Dermis microvascular lymphatic vessel endothelial cell (primary cell): ENCODE measurements around the gene PRSS38. TPM values are rescaled to one million over a fixed set of nuclear protein-coding genes. Genes with fewer than 3 reads are reported as not detected.

Experiments used
- DNase-seq, 2 donors: peaks; one replicate each; pipeline versions ENCODE4 v3.0.0 to v3.0.0-alpha.2; 2010; ENCODE audit warnings: low read depth in 2 of 2
- total RNA-seq: library from RNA; depleted of rRNA; stranded (reverse); fragments of >200 nt; gene quantifications from 2 replicates; pipeline ENCODE4 v1.2.1, GENCODE V29; 2014

PRSS38 gene
- total RNA-seq, 1 donor from 2014 or later, result not detected

DNA sequence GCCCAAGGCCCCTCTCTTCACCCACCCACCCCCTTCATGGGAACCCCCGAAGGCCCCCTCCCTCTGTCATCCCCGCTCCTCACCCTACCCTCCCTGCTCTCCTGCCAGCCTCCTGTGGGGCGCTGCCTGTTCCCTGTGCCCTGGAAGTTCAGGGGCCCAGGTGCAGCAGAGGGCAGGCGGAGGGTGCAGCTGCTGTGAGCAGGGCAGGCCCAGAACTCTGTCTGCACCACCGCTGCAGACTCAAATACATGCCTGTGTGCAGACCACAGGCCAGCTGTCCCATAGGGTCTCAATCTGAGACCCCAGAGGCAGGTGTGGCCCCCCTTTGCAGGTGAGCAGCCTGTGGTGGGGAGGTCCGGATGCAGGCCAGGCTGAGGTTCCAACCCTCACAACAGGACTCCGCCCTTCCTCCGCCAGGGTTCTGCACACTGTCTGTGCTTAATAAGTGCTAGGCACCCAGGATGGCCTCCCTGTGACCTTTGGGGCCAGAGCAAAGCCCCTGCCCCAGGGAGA is 69.7 kb downstream of the PRSS38 start:
- no peak for DNase-seq

DNA sequence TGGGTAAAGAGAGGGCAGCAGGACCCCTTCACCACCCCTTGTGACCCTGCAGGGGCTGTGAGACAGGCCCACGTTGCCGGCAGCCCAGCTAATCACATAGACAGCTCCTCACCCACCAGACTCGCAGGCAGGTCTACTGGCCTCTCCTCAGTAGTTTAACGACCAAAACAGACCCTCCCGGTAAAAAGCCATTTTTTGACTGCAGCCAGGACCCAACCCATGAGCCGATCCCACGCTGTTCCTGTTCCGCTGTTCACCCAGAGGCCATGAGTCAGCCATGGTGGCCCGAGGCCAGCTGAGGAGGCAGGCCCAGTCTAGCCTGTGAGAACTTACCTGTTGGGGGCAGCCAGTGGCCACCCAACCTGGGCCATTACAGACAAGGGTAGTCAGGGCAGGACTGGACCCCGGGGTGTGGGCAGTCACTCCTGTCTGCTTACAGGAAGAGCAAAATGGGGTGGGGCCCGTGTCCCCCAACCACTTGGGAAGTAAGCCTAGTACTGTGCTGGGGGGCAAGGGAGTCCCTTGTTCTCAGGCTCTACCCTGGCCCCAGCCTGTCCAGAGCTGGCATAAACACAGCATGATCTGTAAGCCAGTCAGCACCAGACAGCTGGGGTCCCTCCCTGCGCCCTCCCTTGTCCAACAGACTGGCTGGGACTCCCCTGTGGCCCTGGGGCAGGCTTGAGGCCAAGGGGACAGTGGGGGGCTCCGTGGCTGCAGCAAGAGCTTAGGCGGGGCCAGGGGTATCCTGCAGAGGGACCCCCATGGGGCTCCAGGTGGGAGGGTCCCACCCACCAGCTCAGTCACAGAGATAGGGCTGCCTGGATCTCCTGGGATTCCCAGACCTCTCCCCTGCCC is 70.4 kb downstream of the PRSS38 start:
- peak in 1 of 2 donors; percentile 32 for DNase-seq

GRCh38 chr1:227886503-227886961 is 71.1 kb downstream of the PRSS38 start:
- no peak for DNase-seq

- peak; percentile 22 to 35 for DNase-seq
These were observed 71.7 kb downstream of the PRSS38 start for GRCh38 chr1:227886993-227887696.

DNA sequence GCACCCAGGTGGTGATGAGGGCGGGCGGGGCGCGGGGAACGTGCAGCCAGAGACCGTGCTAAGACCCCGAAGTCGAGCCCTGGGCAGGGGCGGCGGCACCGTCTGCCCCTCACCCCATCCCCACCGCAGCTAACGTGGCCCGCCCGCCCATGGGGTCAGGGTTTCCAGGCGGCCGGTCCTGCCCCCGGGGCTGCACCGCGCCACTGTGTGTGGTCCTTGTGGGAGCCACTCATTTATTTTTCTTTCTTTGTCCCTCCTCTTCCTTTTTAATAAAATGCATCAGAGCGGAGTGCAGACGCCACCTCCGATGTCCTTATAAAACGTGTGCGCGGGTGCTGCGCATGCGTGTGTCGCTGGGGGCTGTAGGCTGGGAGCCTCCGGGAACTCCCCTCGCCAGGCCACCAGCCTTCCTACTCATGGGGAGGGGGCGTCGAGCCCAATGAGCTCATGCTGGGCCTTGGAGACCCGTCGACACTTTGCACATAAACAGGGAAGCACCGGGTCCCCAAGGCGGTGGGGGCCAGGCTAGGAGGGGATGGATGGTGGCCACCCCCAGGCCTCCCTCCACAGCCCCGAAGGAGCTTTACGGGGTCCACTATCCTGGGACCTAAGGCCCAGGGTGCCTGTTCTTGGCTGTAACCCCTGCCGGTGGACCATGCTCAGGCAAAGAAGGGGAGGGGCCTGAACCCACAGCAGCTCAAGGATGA is 72.4 kb downstream of the PRSS38 start:
- DNase-seq, result peak in 1 of 2 donors; percentile 43

GRCh38 chr1:227888404-227889046 is 73.0 kb downstream of the PRSS38 start:
- no peak for DNase-seq

DNA sequence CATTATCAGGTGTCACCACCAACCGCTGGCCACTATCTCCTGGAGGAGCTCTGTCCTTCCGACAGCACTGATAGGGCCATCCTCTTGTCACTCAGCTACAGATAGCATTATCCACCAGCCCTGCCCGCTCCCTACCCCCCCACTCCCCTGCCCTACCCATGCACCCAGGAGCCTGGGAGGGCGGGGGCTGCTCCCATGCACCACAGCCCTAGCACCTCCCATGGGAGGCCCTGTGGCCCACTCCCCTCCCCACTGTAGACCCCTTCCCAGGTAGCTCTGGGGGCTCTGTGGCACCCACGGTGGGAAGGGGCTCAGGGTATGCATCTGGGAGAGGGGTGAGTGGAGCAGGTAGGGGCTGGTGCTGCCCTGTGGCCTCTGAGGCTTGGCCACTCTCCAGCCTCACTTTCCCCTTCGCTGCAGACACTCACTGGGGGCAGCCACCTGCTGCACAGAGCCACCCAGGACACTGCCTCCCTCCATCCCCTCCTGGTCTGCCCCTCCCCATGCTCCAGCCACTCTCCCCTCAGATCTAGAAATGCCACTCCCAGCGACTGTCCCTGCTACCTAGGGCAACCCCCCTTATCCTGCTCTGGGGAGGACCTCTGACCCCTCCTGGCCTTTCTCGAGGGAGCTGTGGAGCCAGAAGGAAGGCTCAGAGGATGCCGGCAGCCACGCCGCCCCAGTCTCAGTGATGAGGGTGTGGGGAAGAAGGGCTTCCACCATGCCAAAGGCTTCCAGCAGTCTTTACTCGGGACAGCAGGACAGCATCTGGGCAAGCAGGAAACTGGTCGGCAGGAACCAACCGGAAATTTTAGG is 73.8 kb downstream of the PRSS38 start:
- no peak for DNase-seq

GRCh38 chr1:227889863-227890405 is 74.5 kb downstream of the PRSS38 start:
- no peak for DNase-seq

DNA sequence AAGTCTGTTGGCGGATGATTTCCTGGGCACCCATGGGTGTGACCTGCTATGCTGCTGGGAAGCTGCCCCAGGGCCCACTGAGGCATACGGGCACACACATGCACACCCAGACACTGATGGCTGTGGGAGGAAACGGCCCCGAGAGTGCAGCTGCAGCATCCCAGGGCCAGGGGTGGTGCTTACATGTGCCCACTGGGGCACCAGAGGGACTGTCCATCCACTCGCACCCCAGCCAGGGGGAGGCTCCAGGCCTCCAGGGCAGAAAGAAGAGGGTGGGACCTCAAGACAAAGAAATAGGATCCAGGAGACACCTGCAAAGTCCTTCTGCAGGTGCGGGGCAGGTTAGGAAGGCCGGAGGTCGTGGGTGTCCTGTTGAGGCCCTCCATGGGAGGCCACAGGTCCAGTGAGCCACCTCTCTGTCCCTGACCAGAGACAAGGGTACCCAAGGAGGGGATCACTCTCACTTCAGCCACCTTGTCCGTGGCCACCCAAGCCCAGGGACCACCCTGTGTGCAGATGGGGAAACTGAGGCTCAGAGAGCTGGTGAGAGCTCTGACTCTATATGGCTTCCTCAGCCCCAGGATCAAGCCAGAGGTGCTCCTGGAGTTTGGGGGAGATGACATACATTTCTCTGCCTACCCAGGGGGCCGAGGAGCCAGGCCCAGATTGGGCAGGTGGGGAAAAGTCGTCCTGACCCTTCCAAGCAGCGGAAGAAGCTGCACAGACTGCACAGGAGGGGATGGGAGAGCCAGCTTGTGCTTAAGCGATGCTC is 75.2 kb downstream of the PRSS38 start:
- no peak for DNase-seq

GRCh38 chr1:227891223-227891954 is 75.9 kb downstream of the PRSS38 start:
- DNase-seq, result no peak

GRCh38 chr1:227891955-227892488 is 76.5 kb downstream of the PRSS38 start:
- DNase-seq, result no peak

GRCh38 chr1:227892489-227893299 is 77.2 kb downstream of the PRSS38 start:
- no peak for DNase-seq

GRCh38 chr1:227893300-227893948 is 77.9 kb downstream of the PRSS38 start:
- no peak for DNase-seq

GRCh38 chr1:227893949-227894721 is 78.7 kb downstream of the PRSS38 start:
- no peak for DNase-seq

DNA sequence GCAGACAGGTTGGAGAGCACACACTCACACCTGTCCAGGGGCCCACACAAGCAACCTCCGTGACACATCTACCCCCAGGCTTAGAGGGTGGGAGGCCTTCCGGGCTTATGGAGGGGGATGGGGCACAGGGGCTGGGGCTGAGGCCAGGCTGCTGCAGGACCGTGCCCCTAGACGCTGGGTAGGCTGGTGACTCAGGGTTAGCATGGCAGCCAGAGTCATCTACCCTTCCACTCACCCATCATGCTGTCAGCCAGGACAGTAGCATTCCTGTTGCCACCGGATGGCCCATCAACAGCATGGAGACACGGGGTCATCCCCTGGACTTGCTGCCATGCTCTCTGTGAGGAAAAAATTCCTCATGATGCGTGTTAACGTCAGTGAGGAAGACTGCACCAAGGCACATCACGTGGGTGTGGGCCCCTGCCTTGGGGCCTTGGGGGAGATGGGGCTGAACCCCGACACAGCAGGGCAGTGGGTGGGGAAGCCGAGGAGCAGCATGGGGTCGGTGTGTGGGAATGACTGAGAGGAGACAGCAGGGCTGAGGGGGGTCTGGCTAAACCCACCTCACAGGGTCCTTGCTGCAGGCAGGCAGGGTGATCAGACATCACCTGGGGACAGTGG is 79.5 kb downstream of the PRSS38 start:
- DNase-seq, result no peak
